Dermis microvascular lymphatic vessel endothelial cell (primary cell): ENCODE results near the gene NFE2L1. TPM values are rescaled to one million over a fixed set of nuclear protein-coding genes. Genes with fewer than 3 reads are reported as not detected.
A peak's percentile ranks its signal among the peaks of the same experiment; 100 is the strongest.
"Not testable (repeated sequence)": the region's sequence is repeated elsewhere in the genome, so short reads cannot be mapped to it uniquely, and the experiment has no call there.

ENCODE experiments used
- DNase-seq, 2 donors: peaks; one replicate each; pipeline versions ENCODE4 v3.0.0 to v3.0.0-alpha.2; 2010; ENCODE audit warnings: low read depth in 2 of 2
- total RNA-seq: library from RNA; depleted of rRNA; stranded (reverse); fragments of >200 nt; gene quantifications from 2 replicates; pipeline ENCODE4 v1.2.1, GENCODE V29; 2014

NFE2L1 gene
- total RNA-seq, 1 donor from 2014 or later = 69.3 TPM

GRCh38 chr17:48067245-48067644, 19.1 kb downstream of the NFE2L1 start:
- DNase-seq = no peak

GRCh38 chr17:48067808-48068207, 19.6 kb downstream of the NFE2L1 start:
- DNase-seq = not testable (repeated sequence)

- peak in 1 of 2 donors; percentile 52 for DNase-seq
Measured at GRCh38 chr17:48068491-48068961, 20.4 kb downstream of the NFE2L1 start.

- no peak for DNase-seq
Measured at GRCh38 chr17:48070195-48070594, 22.0 kb downstream of the NFE2L1 start.

GRCh38 chr17:48071654-48072053, 23.5 kb downstream of the NFE2L1 start:
- no peak for DNase-seq

GRCh38 chr17:48072811-48073210, 24.7 kb downstream of the NFE2L1 start:
- DNase-seq = not testable (repeated sequence)

- not testable (repeated sequence) for DNase-seq
Measured at GRCh38 chr17:48073566-48074094, 25.5 kb downstream of the NFE2L1 start.

GRCh38 chr17:48074322-48075081, 26.3 kb downstream of the NFE2L1 start:
- peak; percentile 67 to 80 for DNase-seq

- DNase-seq = not testable (repeated sequence)
Measured at GRCh38 chr17:48077152-48077551, 29.0 kb downstream of the NFE2L1 start.

GRCh38 chr17:48081858-48082257, 33.7 kb downstream of the NFE2L1 start:
- no peak for DNase-seq

- DNase-seq = no peak
Measured at GRCh38 chr17:48084932-48085331, 36.8 kb downstream of the NFE2L1 start.

GRCh38 chr17:48093341-48094045, 45.3 kb downstream of the NFE2L1 start:
- peak in 1 of 2 donors; percentile 12 for DNase-seq

- DNase-seq = no peak
Measured at GRCh38 chr17:48095611-48096010, 47.5 kb downstream of the NFE2L1 start.

- no peak for DNase-seq
Measured at GRCh38 chr17:48100160-48100559, 52.0 kb downstream of the NFE2L1 start.

- peak in 1 of 2 donors; percentile 43 for DNase-seq
Measured at GRCh38 chr17:48100591-48101011, 52.4 kb downstream of the NFE2L1 start.

- DNase-seq = peak; percentile 91 to 95
Measured at GRCh38 chr17:48101012-48101720, 53.0 kb downstream of the NFE2L1 start, which contains the start of gene CBX1. Gene CBX1 (minus strand): TSS chr17:48101478. CDS start chr17:48077004, 24,474 bp downstream.

GRCh38 chr17:48102043-48102750, 54.0 kb downstream of the NFE2L1 start:
- no peak for DNase-seq

GRCh38 chr17:48102798-48103715, 54.9 kb downstream of the NFE2L1 start:
- DNase-seq = no peak

- no peak for DNase-seq
Measured at GRCh38 chr17:48104440-48104839, 56.3 kb downstream of the NFE2L1 start.

- DNase-seq = no peak
Measured at GRCh38 chr17:48106802-48107136, 58.6 kb downstream of the NFE2L1 start.
